Limb (tissue), 2 donors: ENCODE measurements around the gene CSF3.

ENCODE experiments used
- DNase-seq, 2 donors: peaks; one replicate each; pipeline ENCODE4 v3.0.0-alpha.2; 2016; ENCODE audit errors: extremely low spot score in 2 of 2

Gene CSF3, protein sequence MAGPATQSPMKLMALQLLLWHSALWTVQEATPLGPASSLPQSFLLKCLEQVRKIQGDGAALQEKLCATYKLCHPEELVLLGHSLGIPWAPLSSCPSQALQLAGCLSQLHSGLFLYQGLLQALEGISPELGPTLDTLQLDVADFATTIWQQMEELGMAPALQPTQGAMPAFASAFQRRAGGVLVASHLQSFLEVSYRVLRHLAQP

DNA sequence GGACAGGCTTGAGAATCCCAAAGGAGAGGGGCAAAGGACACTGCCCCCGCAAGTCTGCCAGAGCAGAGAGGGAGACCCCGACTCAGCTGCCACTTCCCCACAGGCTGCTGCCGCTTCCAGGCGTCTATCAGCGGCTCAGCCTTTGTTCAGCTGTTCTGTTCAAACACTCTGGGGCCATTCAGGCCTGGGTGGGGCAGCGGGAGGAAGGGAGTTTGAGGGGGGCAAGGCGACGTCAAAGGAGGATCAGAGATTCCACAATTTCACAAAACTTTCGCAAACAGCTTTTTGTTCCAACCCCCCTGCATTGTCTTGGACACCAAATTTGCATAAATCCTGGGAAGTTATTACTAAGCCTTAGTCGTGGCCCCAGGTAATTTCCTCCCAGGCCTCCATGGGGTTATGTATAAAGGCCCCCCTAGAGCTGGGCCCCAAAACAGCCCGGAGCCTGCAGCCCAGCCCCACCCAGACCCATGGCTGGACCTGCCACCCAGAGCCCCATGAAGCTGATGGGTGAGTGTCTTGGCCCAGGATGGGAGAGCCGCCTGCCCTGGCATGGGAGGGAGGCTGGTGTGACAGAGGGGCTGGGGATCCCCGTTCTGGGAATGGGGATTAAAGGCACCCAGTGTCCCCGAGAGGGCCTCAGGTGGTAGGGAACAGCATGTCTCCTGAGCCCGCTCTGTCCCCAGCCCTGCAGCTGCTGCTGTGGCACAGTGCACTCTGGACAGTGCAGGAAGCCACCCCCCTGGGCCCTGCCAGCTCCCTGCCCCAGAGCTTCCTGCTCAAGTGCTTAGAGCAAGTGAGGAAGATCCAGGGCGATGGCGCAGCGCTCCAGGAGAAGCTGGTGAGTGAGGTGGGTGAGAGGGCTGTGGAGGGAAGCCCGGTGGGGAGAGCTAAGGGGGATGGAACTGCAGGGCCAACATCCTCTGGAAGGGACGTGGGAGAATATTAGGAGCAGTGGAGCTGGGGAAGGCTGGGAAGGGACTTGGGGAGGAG is at the start of gene CSF3:
TSS of gene CSF3 (plus strand) at position 436 of the 993 bp plus-strand sequence. CDS start at position 471, 35 bp downstream.
- DNase-seq, result no peak

DNA sequence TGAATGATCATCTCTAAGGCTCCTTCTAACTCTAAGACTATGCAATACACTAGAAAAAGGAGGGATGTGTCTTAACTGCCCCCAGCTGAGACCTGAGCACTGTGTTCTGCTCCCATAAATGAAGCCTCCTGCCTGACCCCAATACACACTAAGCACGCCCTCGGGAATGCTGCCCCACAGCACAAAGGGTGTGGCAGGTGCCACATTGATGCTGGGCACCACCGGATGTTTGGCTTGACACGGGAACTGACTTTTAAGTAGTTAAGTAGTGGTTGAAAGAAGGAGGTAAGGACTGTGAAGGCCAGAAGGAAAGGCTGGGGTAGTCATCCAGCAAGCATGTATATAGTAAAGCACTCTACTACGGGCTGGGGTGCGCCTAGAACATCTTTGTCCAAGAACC is 48.5 kb upstream of the CSF3 start:
- no peak for DNase-seq

- no peak for DNase-seq
Observed at GRCh38 chr17:39968761-39969160, 46.5 kb upstream of the CSF3 start.

DNA sequence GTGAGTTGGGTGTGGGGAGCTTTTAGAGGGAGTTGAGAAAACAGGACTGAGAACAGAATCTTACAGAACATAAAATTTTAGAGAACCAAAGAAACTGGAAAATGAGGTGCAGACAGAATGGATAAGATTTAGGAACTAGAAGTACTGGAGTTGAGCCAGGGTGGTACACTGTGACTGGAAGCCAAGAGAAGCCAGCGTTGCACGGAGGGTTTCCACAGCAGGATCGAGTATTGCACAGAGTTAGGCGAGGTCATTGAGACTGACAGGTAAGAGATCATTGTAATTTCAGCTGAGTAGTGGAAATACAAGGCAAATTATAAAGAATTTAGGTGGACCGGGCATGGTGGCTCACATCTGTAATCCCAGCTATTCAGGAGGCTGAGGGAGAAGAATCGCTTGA is 45.9 kb upstream of the CSF3 start:
- DNase-seq, result no peak

DNA sequence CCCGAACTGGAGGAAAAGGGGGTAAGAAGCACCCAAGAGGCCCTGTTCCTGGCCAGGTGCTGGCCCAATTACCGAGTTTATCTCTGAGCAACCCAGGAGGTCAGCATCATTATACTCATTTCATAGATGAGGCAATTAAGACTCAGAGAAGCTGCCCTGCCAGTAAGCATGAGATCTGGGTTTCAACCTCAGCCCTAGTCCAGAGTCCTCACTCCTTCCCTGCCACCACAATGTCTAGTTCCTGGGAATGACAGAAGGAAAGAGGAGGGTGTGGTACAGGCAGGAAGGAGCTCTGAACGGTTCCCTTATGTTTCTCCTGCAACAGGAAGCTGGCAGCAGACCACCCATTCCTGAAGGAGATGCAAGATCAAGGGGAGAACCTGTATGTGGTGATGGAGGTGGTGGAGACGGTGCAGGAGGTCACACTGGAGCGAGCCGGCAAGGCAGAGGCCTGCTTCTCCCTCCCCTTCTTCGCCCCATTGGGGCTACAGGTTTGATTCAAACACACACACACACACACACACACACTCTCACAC is 45.0 kb upstream of the CSF3 start:
- no peak for DNase-seq

DNA sequence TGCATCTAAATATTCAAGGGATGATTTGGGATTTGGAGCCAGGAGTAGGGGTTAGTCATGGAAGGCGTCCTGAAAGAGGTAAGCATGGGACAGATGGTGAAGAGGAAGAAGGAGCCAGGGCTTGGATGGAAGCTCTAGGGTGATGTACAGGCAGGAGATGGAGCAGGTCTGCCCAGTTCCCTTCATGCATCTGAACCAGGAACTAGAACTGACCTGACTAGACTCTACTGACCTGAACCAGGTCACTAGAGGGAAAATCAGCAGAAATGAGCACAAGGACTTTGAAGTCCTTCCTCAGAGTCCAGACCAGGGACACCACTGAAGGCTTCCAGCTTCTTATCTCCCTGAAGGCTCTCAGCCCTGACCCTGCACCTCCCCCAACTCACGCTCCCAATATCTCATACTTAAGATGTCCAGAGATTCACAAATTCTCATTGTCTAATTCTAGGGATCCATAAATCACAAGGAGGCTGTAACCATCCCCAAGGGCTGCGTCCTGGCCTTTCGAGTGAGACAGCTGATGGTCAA is 44.1 kb upstream of the CSF3 start:
- no peak for DNase-seq

GRCh38 chr17:39972271-39972670 is 43.0 kb upstream of the CSF3 start:
- no peak for DNase-seq

- no peak for DNase-seq
Observed at GRCh38 chr17:39973496-39973895, 41.7 kb upstream of the CSF3 start.

DNA sequence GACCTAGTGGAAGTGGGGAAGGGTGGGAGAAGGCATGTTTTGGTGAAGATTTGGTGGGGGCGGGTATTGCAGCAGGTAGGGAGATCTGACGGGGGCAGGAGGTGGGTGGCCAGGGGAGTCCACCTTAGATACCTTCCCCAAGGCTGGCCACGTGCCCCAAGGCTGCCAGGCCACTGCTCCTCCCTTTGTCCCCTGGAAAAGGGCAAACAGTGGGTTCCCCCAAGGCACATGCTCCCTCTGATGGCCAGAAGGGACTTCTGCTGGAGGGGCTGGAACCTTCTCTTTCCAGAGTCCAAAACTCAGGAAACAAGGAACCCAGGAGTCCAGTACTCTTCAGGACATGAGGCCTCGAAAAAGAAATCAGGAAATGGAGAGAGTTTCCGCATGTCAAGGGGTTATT is 40.8 kb upstream of the CSF3 start:
- DNase-seq, result no peak

DNA sequence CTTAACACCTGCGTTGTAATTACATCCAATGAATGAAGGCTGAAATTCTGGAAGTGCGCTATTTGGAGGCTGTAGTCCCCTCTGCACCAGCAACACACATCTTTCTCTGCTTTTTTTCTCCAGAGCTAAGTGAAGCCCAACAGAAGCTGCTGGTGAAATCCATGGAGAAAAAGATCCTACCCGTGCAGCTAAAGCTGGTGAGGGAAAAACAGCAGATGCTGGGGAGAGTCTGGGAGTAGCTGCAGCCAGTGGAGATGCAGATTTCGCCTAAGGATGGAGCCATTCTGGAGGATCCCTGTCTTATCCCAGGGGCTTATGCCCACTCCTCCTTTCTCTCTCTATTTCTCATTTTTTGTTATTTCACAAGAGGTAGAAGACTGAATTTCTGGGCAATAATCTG is 39.4 kb upstream of the CSF3 start:
- DNase-seq, result no peak

DNA sequence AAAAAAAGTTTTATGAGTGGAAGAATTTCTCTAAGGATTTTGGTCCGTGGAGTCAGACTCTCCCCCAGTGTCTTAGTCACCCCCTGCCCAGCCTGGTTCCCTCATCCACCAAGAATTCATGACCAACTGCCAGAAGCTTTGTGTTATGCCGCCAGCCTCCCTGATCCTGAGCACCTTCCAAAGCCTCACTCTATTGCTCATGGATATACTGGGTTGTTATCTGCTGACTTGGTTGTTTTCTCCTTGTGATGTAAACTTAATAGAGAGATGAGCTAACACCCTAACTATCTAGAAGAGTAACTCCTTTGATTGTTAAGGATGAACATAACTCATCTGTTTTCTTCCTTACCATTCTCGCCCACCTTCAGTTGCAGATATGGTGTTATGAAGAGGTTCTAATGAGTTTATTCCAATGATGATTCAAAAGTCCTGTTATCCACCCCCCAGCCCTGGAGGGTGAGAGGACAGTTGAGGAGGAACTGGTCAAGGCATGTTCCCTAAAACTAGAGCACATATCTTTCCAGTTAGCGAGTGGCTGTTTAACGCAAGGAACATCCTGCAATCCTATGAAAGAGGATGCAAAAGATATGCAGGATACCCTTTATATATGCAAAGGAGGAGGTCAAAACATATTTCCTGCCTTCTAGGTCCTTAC is 36.1 kb upstream of the CSF3 start:
- DNase-seq, result no peak

DNA sequence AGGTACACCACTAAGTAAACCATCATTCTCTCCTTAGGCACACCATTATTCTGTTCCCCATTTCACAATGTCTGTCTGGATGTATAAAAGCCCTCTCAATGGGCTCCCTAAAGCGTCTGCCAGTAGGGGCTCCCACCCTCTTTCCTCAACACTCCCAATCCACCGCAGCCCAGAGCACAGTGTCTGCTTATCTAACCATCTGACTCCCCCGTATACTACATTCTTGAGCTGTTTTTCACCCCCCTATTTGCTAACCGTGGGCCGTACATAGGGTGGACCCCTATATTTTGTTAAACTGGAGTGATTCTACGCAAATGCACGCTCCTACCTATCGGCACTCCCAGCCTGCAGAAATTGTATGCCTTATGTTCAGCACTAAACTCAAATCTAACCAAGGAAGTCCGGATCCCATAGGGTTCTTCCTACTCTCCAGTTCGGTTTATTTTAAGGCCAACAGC is 35.3 kb upstream of the CSF3 start:
- peak in 1 of 2 donors; percentile 43 for DNase-seq

GRCh38 chr17:39980351-39981206 is 34.7 kb upstream of the CSF3 start, which contains the start of gene PSMD3:
TSS of gene PSMD3 (plus strand) at chr17:39980807. CDS start at chr17:39980971, 164 bp downstream.
- peak; percentile 99 for DNase-seq

DNA sequence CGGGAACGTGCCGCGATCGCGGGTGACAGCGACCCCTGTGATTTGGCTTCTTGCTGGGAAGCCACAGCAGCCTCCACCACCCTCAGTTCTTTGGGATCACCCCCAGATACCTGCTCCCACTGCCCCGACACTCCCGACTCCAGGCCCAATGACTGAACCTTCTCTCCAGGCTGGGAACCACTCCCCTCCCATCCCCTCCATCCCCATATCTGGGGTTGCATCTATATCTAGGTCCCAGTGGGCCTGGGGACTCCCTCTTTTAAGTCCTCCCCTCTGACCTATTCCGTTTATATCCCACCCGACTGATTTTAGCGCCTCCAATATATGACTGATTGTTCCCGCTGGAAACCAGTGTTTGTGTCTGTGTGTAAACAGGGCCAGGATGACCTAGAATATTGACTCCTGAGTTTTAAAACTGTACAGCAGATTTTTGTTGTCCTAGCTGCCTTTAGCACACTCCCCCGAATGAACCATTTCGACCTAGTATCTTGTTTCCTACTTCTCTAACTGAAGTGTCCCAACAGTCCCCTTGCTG is 34.0 kb upstream of the CSF3 start:
- no peak for DNase-seq

DNA sequence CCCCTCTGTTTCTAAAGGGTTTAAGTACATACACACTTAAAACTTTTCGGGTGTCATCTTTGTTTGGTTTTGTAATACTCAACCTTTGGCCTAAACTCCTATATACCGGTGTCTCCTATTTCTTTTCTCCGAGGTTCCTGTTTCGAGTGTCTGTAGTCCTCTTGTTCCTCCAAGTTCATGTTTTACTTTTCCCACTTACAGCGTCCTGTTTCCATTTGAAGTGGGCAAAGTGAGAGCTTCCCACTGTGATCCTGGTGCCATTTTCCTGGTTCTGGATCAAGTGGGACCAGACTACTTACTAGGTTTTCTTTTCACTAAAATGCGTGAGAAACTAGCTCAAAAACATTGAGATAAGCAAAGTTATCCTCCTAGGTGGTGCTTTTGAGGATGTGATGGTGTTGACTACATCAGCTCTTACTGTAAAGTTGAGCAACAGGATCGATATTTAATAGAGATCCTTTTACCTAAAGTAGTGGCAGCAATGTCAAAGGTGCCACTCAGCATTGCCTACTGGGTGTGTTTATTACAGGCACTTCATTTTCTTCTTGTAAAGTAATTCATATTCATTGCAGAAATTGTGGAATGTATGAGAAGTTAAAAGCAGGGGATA is 33.4 kb upstream of the CSF3 start:
- DNase-seq, result no peak

DNA sequence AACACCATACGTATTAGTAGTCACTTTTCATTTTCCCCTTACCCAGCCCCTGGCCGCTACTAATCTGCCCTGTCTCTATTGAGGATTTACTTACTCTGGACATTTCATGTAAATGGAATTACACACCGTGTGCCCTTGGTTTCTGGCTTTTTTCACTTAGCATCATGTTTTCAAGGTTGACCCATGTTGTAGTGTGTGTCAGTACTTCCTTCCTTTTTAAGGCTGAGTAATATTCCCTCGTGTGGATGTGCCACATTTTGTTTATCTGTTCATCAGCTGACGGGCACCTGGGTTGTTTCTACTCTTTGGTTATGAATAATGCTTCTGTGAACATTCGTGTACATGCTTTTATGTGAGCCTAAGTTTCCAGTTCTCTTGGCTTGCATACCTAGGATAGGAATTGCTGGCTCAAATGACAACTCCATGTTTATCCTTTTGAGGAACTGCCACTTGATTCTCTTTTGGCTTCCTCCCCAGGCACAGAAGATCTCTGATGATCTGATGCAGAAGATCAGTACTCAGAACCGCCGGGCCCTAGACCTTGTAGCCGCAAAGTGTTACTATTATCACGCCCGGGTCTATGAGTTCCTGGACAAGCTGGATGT is 26.9 kb upstream of the CSF3 start:
- no peak for DNase-seq

DNA sequence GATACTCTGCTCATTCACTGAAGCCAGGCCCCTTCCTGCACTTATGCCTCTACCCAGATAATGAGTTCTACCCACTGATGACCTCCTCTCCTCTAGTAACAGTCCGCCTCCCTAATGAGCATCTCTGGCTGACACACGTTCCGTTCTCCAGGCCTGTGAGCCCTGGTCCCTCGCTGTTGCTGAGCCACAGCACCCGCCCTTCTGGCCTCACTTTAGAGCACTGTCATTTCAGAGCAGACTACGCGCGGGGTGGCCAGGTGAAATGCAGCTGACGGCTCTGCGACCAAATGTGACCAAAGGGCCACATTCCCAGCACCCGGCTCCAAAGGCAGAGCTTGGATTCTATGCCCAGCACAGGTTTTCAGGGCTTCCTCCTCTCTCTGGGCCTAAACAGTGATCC is 20.8 kb upstream of the CSF3 start:
- no peak for DNase-seq

DNA sequence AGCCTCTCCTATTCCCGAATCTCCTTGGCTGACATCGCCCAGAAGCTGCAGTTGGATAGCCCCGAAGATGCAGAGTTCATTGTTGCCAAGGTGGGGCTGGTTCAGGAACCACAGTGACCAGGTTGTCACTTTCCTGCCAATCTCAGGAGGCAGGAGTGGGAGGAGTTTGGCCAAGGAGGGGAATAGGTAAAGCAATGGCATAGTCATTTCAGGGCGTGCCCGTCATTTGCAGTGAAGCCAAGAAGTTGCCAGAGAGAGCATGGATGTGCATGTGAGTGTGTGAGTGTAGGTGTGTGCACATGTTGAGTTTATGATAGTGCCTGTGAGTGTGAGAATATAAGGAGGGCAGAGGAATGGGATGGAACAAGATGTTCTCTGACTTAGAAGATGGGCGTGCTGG is 19.8 kb upstream of the CSF3 start:
- no peak for DNase-seq

- DNase-seq, result no peak
Observed at GRCh38 chr17:39996162-39996561, 19.1 kb upstream of the CSF3 start.
